ENCODE measurements around the gene ALDH3B2.

DNA sequence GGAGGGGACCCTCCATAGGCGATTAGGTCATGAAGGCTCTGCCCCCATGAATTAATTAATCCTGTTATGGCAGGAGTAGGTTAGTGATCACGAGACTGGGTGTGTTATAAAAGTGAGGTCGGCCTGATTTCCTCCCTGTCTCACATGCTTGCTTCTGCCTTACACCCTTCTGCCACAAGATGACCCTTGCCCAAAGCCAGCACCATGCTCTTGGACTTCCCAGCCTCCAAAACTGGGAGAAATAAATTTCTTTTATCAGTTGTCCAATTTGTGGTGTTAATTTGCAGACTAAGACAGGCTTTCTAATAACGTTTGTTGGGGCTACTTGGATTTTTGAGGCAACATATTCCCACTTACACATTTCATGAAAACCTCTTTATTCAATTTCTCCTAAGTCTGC is 23.4 kb upstream of the ALDH3B2 start:
- TF ChIP-seq, protein P1, sequence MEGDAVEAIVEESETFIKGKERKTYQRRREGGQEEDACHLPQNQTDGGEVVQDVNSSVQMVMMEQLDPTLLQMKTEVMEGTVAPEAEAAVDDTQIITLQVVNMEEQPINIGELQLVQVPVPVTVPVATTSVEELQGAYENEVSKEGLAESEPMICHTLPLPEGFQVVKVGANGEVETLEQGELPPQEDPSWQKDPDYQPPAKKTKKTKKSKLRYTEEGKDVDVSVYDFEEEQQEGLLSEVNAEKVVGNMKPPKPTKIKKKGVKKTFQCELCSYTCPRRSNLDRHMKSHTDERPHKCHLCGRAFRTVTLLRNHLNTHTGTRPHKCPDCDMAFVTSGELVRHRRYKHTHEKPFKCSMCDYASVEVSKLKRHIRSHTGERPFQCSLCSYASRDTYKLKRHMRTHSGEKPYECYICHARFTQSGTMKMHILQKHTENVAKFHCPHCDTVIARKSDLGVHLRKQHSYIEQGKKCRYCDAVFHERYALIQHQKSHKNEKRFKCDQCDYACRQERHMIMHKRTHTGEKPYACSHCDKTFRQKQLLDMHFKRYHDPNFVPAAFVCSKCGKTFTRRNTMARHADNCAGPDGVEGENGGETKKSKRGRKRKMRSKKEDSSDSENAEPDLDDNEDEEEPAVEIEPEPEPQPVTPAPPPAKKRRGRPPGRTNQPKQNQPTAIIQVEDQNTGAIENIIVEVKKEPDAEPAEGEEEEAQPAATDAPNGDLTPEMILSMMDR (IDR thresholded peaks at IDR 0.05), result no peak
- TF ChIP-seq, protein P2, sequence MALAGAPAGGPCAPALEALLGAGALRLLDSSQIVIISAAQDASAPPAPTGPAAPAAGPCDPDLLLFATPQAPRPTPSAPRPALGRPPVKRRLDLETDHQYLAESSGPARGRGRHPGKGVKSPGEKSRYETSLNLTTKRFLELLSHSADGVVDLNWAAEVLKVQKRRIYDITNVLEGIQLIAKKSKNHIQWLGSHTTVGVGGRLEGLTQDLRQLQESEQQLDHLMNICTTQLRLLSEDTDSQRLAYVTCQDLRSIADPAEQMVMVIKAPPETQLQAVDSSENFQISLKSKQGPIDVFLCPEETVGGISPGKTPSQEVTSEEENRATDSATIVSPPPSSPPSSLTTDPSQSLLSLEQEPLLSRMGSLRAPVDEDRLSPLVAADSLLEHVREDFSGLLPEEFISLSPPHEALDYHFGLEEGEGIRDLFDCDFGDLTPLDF (CRISPR knock-in tag; IDR thresholded peaks at IDR 0.05), result no peak
- TF ChIP-seq, protein P3, sequence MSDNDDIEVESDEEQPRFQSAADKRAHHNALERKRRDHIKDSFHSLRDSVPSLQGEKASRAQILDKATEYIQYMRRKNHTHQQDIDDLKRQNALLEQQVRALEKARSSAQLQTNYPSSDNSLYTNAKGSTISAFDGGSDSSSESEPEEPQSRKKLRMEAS (CRISPR knock-in tag; IDR thresholded peaks at IDR 0.05), result no peak
